ENCODE data around the gene TWF2. TPM values are rescaled to one million over a fixed set of nuclear protein-coding genes. Genes with fewer than 3 reads are reported as not detected.

TWF2 gene
- total and polyA plus RNA-seq, 10 of the 15 experiments (the other 5 are each of a cell fraction or from before 2014, with no cell fraction given): 0.16 to 106 (median 68.5) TPM

DNA sequence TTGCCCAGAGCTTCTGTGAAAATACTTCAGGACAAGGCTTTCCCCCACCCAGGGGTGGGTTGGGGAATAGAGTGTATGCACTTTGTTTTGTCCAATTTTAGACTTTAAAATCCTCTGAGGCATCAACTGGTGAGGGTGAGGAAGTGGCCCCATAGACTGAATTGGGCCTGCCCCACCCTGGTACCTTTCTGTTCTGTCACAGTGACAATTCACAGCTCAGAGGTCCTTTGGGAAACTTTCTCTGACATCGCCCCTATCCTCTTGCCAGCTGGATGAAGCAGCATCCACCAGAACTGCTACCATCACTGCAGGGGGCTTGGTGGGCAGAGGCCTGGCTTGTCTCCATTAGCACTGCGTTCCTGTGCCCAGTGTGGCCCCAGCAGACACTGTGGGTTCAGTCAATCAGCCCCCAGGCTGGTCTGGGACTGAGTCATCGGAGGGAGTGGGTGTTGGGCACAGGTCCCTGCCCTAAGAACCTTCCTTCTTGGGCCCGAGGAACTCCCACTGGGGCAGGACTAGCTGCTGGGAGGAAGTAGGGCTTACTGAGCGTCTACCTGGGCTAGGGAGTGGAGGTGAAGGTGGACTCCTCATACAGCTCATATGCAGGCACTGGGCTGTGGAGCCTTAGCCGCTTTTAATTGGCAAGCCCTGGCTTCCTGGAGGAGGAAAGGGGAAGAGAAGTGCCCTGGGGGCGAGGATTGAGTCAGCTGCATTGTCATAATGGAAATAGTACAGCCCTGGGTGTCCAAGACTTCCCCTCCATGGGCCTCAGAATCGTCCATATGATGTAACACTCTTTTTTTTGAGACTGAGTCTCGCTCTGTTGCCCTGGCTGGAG is 5.1 kb upstream of the TWF2 start (continued):
- TF ChIP-seq TAF1 (IDR thresholded peaks at IDR 0.05; ENCODE audit: borderline replicate concordance, low read depth, low read length) (peak; percentile 35; the same call in 1 of the 2 replicates), ZNF217 (IDR thresholded peaks at IDR 0.05) (no peak), MTA3 (IDR thresholded peaks at IDR 0.05; ENCODE audit: borderline replicate concordance, low read length) (no peak), POLR2A (IDR thresholded peaks at IDR 0.05; ENCODE audit: low read depth, low read length) (peak; percentile 69), IKZF2 (IDR thresholded peaks at IDR 0.05) (peak; percentile 90 to 92), BMI1 (IDR thresholded peaks at IDR 0.05; ENCODE audit: borderline replicate concordance) (peak; percentile 38; the same call in 1 of the 2 replicates), IKZF1 (conservative IDR thresholded peaks at IDR 0.05) (peak; percentile 93), KAT2A (conservative IDR thresholded peaks at IDR 0.05; ENCODE audit: control insufficient read depth, low read depth, low read length) (no peak), JUND (IDR thresholded peaks at IDR 0.05; ENCODE audit: low read depth, low read length) (peak; percentile 57; the same call in 1 of the 2 replicates), ZBED1 (IDR thresholded peaks at IDR 0.05; ENCODE audit: borderline replicate concordance) (peak; percentile 82), TARDBP (IDR thresholded peaks at IDR 0.05; ENCODE audit: borderline replicate concordance) (no peak), ASH2L (IDR thresholded peaks at IDR 0.05; ENCODE audit: borderline replicate concordance, low read depth) (no peak), BCL11A (IDR thresholded peaks at IDR 0.05; ENCODE audit: low read depth, low read length) (peak; percentile 96), ZNF384 (IDR thresholded peaks at IDR 0.05; ENCODE audit: borderline replicate concordance, low read depth, low read length) (no peak), GATAD2B (conservative IDR thresholded peaks at IDR 0.05; ENCODE audit: low read depth) (peak; percentile 16; the same call in 1 of the 2 replicates), MTA2 (IDR thresholded peaks at IDR 0.05; ENCODE audit: low read depth) (peak; percentile 85), CBFB (IDR thresholded peaks at IDR 0.05; ENCODE audit: low read depth) (peak; percentile 21; the same call in 1 of the 2 replicates), ETV6 (conservative IDR thresholded peaks at IDR 0.05 in 1 of 2, IDR thresholded peaks at IDR 0.05 in 1 of 2; ENCODE audit: borderline replicate concordance in 1 of 2, low read depth in 1 of 2) (peak in 1 of 2 experiments; percentile 99; a peak in 2 of 4 replicates)
- TF ChIP-seq, protein P1, sequence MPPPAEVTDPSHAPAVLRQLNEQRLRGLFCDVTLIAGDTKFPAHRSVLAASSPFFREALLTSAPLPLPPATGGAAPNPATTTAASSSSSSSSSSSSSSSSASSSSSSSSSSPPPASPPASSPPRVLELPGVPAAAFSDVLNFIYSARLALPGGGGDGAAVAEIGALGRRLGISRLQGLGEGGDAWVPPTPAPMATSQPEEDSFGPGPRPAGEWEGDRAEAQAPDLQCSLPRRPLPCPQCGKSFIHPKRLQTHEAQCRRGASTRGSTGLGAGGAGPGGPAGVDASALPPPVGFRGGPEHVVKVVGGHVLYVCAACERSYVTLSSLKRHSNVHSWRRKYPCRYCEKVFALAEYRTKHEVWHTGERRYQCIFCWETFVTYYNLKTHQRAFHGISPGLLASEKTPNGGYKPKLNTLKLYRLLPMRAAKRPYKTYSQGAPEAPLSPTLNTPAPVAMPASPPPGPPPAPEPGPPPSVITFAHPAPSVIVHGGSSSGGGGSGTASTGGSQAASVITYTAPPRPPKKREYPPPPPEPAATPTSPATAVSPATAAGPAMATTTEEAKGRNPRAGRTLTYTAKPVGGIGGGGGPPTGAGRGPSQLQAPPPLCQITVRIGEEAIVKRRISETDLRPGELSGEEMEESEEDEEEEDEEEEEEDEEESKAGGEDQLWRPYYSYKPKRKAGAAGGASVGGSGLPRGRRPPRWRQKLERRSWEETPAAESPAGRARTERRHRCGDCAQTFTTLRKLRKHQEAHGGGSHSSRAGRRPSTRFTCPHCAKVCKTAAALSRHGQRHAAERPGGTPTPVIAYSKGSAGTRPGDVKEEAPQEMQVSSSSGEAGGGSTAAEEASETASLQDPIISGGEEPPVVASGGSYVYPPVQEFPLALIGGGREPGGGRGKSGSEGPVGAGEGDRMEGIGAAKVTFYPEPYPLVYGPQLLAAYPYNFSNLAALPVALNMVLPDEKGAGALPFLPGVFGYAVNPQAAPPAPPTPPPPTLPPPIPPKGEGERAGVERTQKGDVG (CRISPR knock-in tag; IDR thresholded peaks at IDR 0.05): no peak
- TF ChIP-seq, protein P2, sequence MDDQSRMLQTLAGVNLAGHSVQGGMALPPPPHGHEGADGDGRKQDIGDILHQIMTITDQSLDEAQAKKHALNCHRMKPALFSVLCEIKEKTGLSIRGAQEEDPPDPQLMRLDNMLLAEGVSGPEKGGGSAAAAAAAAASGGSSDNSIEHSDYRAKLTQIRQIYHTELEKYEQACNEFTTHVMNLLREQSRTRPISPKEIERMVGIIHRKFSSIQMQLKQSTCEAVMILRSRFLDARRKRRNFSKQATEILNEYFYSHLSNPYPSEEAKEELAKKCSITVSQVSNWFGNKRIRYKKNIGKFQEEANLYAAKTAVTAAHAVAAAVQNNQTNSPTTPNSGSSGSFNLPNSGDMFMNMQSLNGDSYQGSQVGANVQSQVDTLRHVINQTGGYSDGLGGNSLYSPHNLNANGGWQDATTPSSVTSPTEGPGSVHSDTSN (IDR thresholded peaks at IDR 0.05; ENCODE audit: insufficient replicate concordance, low read depth, low read length): peak; percentile 30
- TF ChIP-seq, protein P3, sequence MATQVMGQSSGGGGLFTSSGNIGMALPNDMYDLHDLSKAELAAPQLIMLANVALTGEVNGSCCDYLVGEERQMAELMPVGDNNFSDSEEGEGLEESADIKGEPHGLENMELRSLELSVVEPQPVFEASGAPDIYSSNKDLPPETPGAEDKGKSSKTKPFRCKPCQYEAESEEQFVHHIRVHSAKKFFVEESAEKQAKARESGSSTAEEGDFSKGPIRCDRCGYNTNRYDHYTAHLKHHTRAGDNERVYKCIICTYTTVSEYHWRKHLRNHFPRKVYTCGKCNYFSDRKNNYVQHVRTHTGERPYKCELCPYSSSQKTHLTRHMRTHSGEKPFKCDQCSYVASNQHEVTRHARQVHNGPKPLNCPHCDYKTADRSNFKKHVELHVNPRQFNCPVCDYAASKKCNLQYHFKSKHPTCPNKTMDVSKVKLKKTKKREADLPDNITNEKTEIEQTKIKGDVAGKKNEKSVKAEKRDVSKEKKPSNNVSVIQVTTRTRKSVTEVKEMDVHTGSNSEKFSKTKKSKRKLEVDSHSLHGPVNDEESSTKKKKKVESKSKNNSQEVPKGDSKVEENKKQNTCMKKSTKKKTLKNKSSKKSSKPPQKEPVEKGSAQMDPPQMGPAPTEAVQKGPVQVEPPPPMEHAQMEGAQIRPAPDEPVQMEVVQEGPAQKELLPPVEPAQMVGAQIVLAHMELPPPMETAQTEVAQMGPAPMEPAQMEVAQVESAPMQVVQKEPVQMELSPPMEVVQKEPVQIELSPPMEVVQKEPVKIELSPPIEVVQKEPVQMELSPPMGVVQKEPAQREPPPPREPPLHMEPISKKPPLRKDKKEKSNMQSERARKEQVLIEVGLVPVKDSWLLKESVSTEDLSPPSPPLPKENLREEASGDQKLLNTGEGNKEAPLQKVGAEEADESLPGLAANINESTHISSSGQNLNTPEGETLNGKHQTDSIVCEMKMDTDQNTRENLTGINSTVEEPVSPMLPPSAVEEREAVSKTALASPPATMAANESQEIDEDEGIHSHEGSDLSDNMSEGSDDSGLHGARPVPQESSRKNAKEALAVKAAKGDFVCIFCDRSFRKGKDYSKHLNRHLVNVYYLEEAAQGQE (IDR thresholded peaks at IDR 0.05; ENCODE audit: low read depth, low read length): no peak

Data from GM12878 (cell line).